GM12872 (cell line): Measurements from ENCODE around the gene IGLL5.

Source experiments
- CTCF ChIP-seq: IDR thresholded peaks from 3 replicates; pipeline ENCODE4 v1.5.1; 2011; ENCODE audit warnings: low read depth, mild to moderate bottlenecking, low read length, moderate library complexity; ENCODE audit not compliant: insufficient read depth

The IGLL5 gene

GRCh38 chr22:22917377-22917776 lies 29.8 kb downstream of the IGLL5 start:
- TF ChIP-seq CTCF, result no peak

GRCh38 chr22:22918297-22918965 lies 30.8 kb downstream of the IGLL5 start:
- TF ChIP-seq CTCF, result no peak

- no peak for TF ChIP-seq CTCF
Measured at GRCh38 chr22:22919041-22919440, 31.4 kb downstream of the IGLL5 start.

GRCh38 chr22:22920104-22920654 lies 32.6 kb downstream of the IGLL5 start:
- TF ChIP-seq CTCF, result no peak

GRCh38 chr22:22920910-22921550 lies 33.4 kb downstream of the IGLL5 start:
- no peak for TF ChIP-seq CTCF

GRCh38 chr22:22921575-22921974 lies 34.0 kb downstream of the IGLL5 start:
- no peak for TF ChIP-seq CTCF

- TF ChIP-seq CTCF, result no peak
Measured at GRCh38 chr22:22922954-22923319, 35.3 kb downstream of the IGLL5 start.
